Fibroblast of upper back skin (primary cell): ENCODE measurements around the gene SNED1.
"Not testable (repeated sequence)": the region's sequence is repeated elsewhere in the genome, so short reads cannot be mapped to it uniquely, and the experiment has no call there.

Experiments
- DNase-seq: peaks from one replicate; pipeline ENCODE4 v3.0.0-alpha.2; 2013

Gene SNED1

GRCh38 chr2:240972636-240973521 lies 25.5 kb upstream of the SNED1 start:
- DNase-seq, result peak; percentile 26

- no peak for DNase-seq
Observed at GRCh38 chr2:240974771-240975572, 23.4 kb upstream of the SNED1 start.

GRCh38 chr2:240975903-240976302 lies 22.5 kb upstream of the SNED1 start:
- not testable (repeated sequence) for DNase-seq

GRCh38 chr2:240981280-240981679 lies 17.1 kb upstream of the SNED1 start:
- DNase-seq, result peak; percentile 62

- DNase-seq, result no peak
Observed at GRCh38 chr2:240981871-240982800, 16.3 kb upstream of the SNED1 start.

GRCh38 chr2:240982821-240983281 lies 15.6 kb upstream of the SNED1 start:
- no peak for DNase-seq

- no peak for DNase-seq
Observed at GRCh38 chr2:240983361-240983995, 14.9 kb upstream of the SNED1 start.

GRCh38 chr2:240983996-240984498 lies 14.4 kb upstream of the SNED1 start:
- no peak for DNase-seq

- DNase-seq, result no peak
Observed at GRCh38 chr2:240985881-240986786, 12.3 kb upstream of the SNED1 start.

GRCh38 chr2:240986787-240987411 lies 11.5 kb upstream of the SNED1 start:
- DNase-seq, result peak; percentile 81

- no peak for DNase-seq
Observed at GRCh38 chr2:240987588-240987987, 10.8 kb upstream of the SNED1 start.

- DNase-seq, result no peak
Observed at GRCh38 chr2:240988146-240988545, 10.3 kb upstream of the SNED1 start.

- no peak for DNase-seq
Observed at GRCh38 chr2:240988571-240989271, 9.7 kb upstream of the SNED1 start.

- peak; percentile 14 for DNase-seq
Observed at GRCh38 chr2:240989451-240990265, 8.8 kb upstream of the SNED1 start.

GRCh38 chr2:240990266-240990529 lies 8.2 kb upstream of the SNED1 start:
- DNase-seq, result no peak

GRCh38 chr2:240990726-240991377 lies 7.6 kb upstream of the SNED1 start:
- no peak for DNase-seq

- peak; percentile 80 for DNase-seq
Observed at GRCh38 chr2:240991378-240992263, 6.8 kb upstream of the SNED1 start.
